Sigmoid colon (tissue), 4 donors: ENCODE data around the gene SALL1.

ENCODE experiments used
- EP300 ChIP-seq, 4 donors: sonication (generic); formaldehyde crosslinking; IDR thresholded peaks; one replicate each; pipeline ENCODE4 v1.6.1; 2017; ENCODE audit warnings: antibody characterized with exemption in 4 of 4
- POLR2A ChIP-seq, 2 donors: fragments of 450-650 bp; IDR thresholded peaks; one replicate each; pipeline ENCODE4 v1.6.1; 2016; ENCODE audit warnings: antibody characterized with exemption in 2 of 2, mild to moderate bottlenecking in 2 of 2, moderate library complexity in 2 of 2
- POLR2AphosphoS5 ChIP-seq, 4 donors: sonication (generic); formaldehyde crosslinking; IDR thresholded peaks; one replicate each; pipeline ENCODE4 v1.6.1; 2017; ENCODE audit warnings: antibody characterized with exemption in 4 of 4
- TF ChIP-seq, protein P1 (sequence below), 4 experiments: fragments of 450-650 bp in 3 of 4; fragments of 200-600 bp in 1 of 4; IDR thresholded peaks; one replicate each; pipeline ENCODE4 v1.5.1; 2016 to 2019; ENCODE audit warnings: antibody characterized with exemption in 4 of 4, mild to moderate bottlenecking in 3 of 4, moderate library complexity in 2 of 4

DNA sequence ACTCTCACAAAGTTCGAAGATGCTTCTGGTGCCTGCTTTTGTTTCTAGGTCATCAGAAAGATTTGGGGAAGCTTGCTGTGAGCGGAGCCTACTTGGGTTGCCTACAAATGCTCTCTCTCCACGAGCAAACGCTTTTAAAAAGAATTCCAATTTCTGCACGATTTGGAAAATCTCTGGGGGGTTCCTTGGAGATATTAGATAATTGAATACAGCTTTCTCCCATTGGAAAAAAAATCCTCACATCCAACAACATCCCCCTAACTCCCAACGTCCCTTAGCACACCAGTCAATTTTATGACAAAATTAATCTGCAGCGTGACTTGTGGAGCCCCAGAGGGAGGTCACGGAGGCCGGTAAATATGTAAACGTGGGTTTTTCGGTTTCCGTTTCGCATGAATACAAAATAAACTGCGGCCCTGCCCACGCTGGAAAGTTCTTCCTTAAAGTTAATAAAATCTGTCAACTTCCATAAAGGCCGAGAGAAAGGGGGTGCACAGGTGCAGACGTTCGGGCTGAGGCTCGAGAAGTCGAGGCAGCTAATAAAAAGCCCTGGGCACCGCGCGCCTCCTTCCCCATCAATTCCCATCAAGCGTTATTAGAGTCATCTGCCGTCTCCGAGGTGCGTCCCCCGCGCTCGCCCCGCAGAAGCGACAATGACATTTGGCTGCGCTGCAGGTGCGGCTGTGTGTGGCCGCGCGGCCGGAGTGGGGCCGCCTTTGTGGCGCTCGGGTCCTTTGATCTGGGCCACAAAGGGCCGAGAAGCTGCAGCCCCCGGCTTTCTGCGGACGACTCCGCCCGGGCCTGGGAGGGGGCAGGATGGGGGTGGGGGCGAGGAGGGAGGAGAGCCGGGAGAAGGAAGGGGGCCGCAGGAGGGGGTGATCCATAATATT lies 37.6 kb downstream of the SALL1 start:
- TF ChIP-seq POLR2A (IDR thresholded peaks at IDR 0.05) (no peak), POLR2AphosphoS5 (IDR thresholded peaks at IDR 0.05) (no peak), EP300 (IDR thresholded peaks at IDR 0.05) (no peak)
- TF ChIP-seq, protein P1, sequence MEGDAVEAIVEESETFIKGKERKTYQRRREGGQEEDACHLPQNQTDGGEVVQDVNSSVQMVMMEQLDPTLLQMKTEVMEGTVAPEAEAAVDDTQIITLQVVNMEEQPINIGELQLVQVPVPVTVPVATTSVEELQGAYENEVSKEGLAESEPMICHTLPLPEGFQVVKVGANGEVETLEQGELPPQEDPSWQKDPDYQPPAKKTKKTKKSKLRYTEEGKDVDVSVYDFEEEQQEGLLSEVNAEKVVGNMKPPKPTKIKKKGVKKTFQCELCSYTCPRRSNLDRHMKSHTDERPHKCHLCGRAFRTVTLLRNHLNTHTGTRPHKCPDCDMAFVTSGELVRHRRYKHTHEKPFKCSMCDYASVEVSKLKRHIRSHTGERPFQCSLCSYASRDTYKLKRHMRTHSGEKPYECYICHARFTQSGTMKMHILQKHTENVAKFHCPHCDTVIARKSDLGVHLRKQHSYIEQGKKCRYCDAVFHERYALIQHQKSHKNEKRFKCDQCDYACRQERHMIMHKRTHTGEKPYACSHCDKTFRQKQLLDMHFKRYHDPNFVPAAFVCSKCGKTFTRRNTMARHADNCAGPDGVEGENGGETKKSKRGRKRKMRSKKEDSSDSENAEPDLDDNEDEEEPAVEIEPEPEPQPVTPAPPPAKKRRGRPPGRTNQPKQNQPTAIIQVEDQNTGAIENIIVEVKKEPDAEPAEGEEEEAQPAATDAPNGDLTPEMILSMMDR (IDR thresholded peaks at IDR 0.05), result no peak
